DOHH2 (cell line): Measurements from ENCODE around the gene ENOX1.

Experiments used
- H3F3A ChIP-seq: fragments of 200-600 bp; sonication (generic), shearing (Covaris generic); 2 replicates; pipeline ENCODE4 v1.6.0; 2016; ENCODE audit warnings: antibody characterized with exemption, mild to moderate bottlenecking; ENCODE audit not compliant: control insufficient read depth, insufficient read depth
- H3K27ac ChIP-seq: fragments of 200-600 bp; sonication (generic); 2 replicates; pipeline ENCODE4 v1.5.1; 2014; ENCODE audit warnings: low read depth, mild to moderate bottlenecking, low read length, moderate library complexity
- H3K27me3 ChIP-seq: fragments of 200-600 bp; sonication (generic); 2 replicates; pipeline ENCODE4 v1.6.1; 2014; ENCODE audit warnings: mild to moderate bottlenecking, low read length, mixed read lengths; ENCODE audit not compliant: control insufficient read depth
- H3K36me3 ChIP-seq: fragments of 200-600 bp; sonication (generic); 2 replicates; pipeline ENCODE4 v1.6.1; 2014; ENCODE audit warnings: mild to moderate bottlenecking, low read length, moderate library complexity, mixed read lengths; ENCODE audit not compliant: control insufficient read depth
- H3K4me1 ChIP-seq: fragments of 200-600 bp; sonication (generic); 2 replicates; pipeline ENCODE4 v1.6.1; 2014; ENCODE audit warnings: mild to moderate bottlenecking, low read length, mixed read lengths; ENCODE audit not compliant: control insufficient read depth
- H3K4me2 ChIP-seq: fragments of 200-600 bp; sonication (generic); 2 replicates; pipeline ENCODE4 v1.6.0; 2014; ENCODE audit warnings: mild to moderate bottlenecking, low read length, moderate library complexity
- H3K4me3 ChIP-seq: fragments of 200-600 bp; sonication (generic); 2 replicates; pipeline ENCODE4 v1.5.1; 2014; ENCODE audit warnings: mild to moderate bottlenecking, low read length, mixed read lengths
- H3K79me2 ChIP-seq: fragments of 200-600 bp; sonication (generic); 2 replicates; pipeline ENCODE4 v1.6.1; 2014; ENCODE audit warnings: mild to moderate bottlenecking, low read length, mixed read lengths; ENCODE audit not compliant: control insufficient read depth
- H3K9me2 ChIP-seq: fragments of 200-600 bp; sonication (generic); replicated peaks from 2 replicates; pipeline ENCODE4 v1.6.1; 2014; ENCODE audit warnings: mild to moderate bottlenecking, low read length, mixed read lengths; ENCODE audit not compliant: control insufficient read depth
- H3K9me3 ChIP-seq: fragments of 200-600 bp; sonication (generic); 2 replicates; pipeline ENCODE4 v1.6.1; 2014; ENCODE audit warnings: antibody characterized with exemption, low read length, mixed read lengths; ENCODE audit not compliant: control insufficient read depth, insufficient read depth
- H4K20me1 ChIP-seq: fragments of 200-600 bp; sonication (generic); 2 replicates; pipeline ENCODE4 v1.6.0; 2014; ENCODE audit warnings: low read depth, mild to moderate bottlenecking, antibody characterized with exemption, low read length, moderate library complexity; ENCODE audit not compliant: control insufficient read depth, insufficient read depth
- CTCF ChIP-seq: fragments of 200-600 bp; sonication (generic); IDR thresholded peaks from one replicate; pipeline ENCODE4 v1.5.1; 2014; ENCODE audit warnings: antibody characterized with exemption, mild to moderate bottlenecking, low read depth, low read length; ENCODE audit not compliant: poor library complexity, severe bottlenecking
- EZH2phosphoT487 ChIP-seq: fragments of 200-600 bp; sonication (generic); IDR thresholded peaks from 2 replicates; pipeline ENCODE4 v1.6.1; 2017; ENCODE audit warnings: borderline replicate concordance, mild to moderate bottlenecking, antibody characterized with exemption, low read length, moderate library complexity, mixed read lengths

ENOX1 gene

GRCh38 chr13:43596924-43597598, 189.7 kb downstream of the ENOX1 start:
- Histone ChIP-seq H3K36me3 (no peaks in the 10 kb centered on the region), H3K4me2 (no peak overlapping the region), H3K27ac (no peak overlapping the region), H3K4me1 (no peaks in the 10 kb centered on the region), H3K9me2 (no peaks in the 10 kb centered on the region), H3K27me3 (no peaks in the 10 kb centered on the region), H3K4me3 (no peak overlapping the region), H3K79me2 (no peaks in the 10 kb centered on the region), H3F3A (no peaks in the 10 kb centered on the region), H3K9me3 (no peaks in the 10 kb centered on the region), H4K20me1 (no peaks in the 10 kb centered on the region)
- TF ChIP-seq CTCF, result no peak
- no peak for TF ChIP-seq EZH2phosphoT487

GRCh38 chr13:43596006-43596405, 190.8 kb downstream of the ENOX1 start:
- Histone ChIP-seq H3K9me2 (no peaks in the 10 kb centered on the region), H3F3A (no peaks in the 10 kb centered on the region), H3K36me3 (no peaks in the 10 kb centered on the region), H3K4me2 (no peak overlapping the region), H3K27me3 (no peaks in the 10 kb centered on the region), H3K4me3 (no peak overlapping the region), H3K27ac (no peak overlapping the region), H3K79me2 (no peaks in the 10 kb centered on the region), H3K4me1 (no peaks in the 10 kb centered on the region), H3K9me3 (no peaks in the 10 kb centered on the region), H4K20me1 (no peaks in the 10 kb centered on the region)
- TF ChIP-seq EZH2phosphoT487 (no peak), CTCF (no peak)

GRCh38 chr13:43587376-43587775, 199.4 kb downstream of the ENOX1 start:
- no peaks in the 10 kb centered on the region for H4K20me1 ChIP-seq
- no peak overlapping the region for H3K27ac ChIP-seq
- no peaks in the 10 kb centered on the region for H3F3A ChIP-seq
- H3K9me2 ChIP-seq, result no peaks in the 10 kb centered on the region
- H3K9me3 ChIP-seq, result no peaks in the 10 kb centered on the region; the same call in 1 of the 2 replicates
- H3K27me3 ChIP-seq, result no peaks in the 10 kb centered on the region
- no peak overlapping the region for H3K4me3 ChIP-seq
- H3K36me3 ChIP-seq, result no peaks in the 10 kb centered on the region
- H3K4me2 ChIP-seq, result no peak overlapping the region
- no peak for TF ChIP-seq CTCF
- no peak for TF ChIP-seq EZH2phosphoT487
- H3K4me1 ChIP-seq, result no peaks in the 10 kb centered on the region
- no peaks in the 10 kb centered on the region for H3K79me2 ChIP-seq
